Activated T-cell treated with anti-CD3 and anti-CD28 coated beads, Interleukin-2, amount 50 U/mL, for 4 hours (primary cell): ENCODE results near the gene OR2H2. TPM values are rescaled to one million over a fixed set of nuclear protein-coding genes. Genes with fewer than 3 reads are reported as not detected.
A peak's percentile ranks its signal among the peaks of the same experiment; 100 is the strongest.

Experiments used
- ATAC-seq, 2 donors: fragments of 200-7000 bp; cut with Tn5 transposase; one replicate each; pipeline ENCODE4 v1.10.0; 2021
- DNase-seq: peaks from one replicate; pipeline ENCODE4 v3.0.0-alpha.2; 2020
- H3K27me3 Mint-ChIP-seq: one replicate; pipeline ENCODE4 v1.8.0; 2021; ENCODE audit warnings: low read depth, mixed read lengths
- H3K36me3 Mint-ChIP-seq: one replicate; pipeline ENCODE4 v1.8.0; 2022; ENCODE audit warnings: mixed read lengths; ENCODE audit not compliant: insufficient read depth
- H3K4me1 Mint-ChIP-seq: one replicate; pipeline ENCODE4 v1.8.0; 2021; ENCODE audit warnings: low read depth, mixed read lengths
- H3K4me3 Mint-ChIP-seq: one replicate; pipeline ENCODE4 v1.8.0; 2021; ENCODE audit warnings: mild to moderate bottlenecking, moderate library complexity, mixed read lengths
- H3K9me3 Mint-ChIP-seq: one replicate; pipeline ENCODE4 v1.8.0; 2021; ENCODE audit warnings: mixed read lengths
- total RNA-seq, 3 donors: library from RNA; stranded (reverse); gene quantifications; one replicate each; pipeline ENCODE4 v1.2.1, GENCODE V29; 2021

Gene OR2H2
- not detected for total RNA-seq

DNA sequence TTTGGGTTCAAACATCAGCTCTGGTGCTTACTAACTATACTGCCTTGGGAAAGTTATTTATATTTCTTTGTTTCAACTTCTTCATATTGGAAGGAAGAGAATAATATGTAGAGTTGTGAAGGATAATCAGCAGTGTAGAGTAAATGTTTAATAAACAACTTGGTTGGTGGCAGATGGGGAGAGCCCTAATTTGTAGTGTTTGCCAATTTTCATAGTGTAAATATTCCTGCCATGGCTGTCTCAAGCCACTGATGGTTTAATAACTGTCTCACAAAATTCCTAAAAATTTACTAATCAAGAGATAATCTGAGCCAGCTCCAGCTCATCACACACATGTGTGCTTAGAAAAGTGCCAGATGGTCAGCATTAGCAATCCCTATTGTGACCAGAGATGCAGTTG lies at the start of gene OR2H2:
Gene OR2H2 (plus strand): TSS at position 301 of the 400 bp plus-strand sequence. CDS start 2,824 bp downstream, outside the sequence.
- Mint-ChIP-seq H3K4me1 (no peaks in the 10 kb centered on the region), H3K36me3 (no peaks in the 10 kb centered on the region), H3K4me3 (no peak within 1 kb of the TSS), H3K9me3 (no peaks in the 10 kb centered on the region), H3K27me3 (peaks cover 31% of the 10 kb centered on the region)
- DNase-seq (no peak), ATAC-seq (no peak)

DNA sequence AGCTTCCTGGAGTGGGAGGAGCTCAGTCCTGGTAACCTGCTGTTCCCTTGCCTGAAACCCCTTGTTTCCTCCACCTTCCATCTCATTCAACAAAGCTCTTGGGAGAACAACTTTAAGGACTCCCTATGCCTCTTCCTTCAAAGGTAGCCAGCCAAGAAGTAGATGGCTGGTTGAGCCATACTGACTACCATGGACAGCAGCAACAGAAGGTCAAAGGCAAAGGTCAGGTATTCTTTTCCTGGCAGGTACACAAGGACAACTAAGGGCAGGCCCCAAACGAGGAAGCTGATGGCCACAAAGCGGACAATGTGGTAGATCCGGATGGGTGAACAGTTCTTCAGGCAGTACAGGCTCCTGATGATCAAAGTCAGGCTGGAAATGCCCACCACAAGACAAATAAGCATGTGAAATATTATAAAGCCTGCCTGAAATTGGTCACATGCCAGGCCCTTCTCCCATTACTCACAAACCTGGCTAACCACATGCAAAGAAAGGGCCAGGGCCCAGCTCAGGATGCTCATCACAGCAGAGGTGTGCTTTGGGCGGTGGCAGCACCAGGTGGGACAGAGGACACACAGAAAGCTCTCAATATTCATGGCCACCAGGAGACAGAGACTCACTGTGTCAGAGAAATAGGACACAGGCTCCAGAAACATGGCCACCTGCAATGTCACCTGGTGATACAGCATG lies 47.1 kb upstream of the OR2H2 start:
- H3K36me3 Mint-ChIP-seq: no peaks in the 10 kb centered on the region
- no peaks in the 10 kb centered on the region for H3K4me1 Mint-ChIP-seq
- H3K4me3 Mint-ChIP-seq: no peak overlapping the region
- ATAC-seq: no peak
- peaks cover 30% of the 10 kb centered on the region for H3K27me3 Mint-ChIP-seq
- no peaks in the 10 kb centered on the region for H3K9me3 Mint-ChIP-seq
- no peak for DNase-seq

DNA sequence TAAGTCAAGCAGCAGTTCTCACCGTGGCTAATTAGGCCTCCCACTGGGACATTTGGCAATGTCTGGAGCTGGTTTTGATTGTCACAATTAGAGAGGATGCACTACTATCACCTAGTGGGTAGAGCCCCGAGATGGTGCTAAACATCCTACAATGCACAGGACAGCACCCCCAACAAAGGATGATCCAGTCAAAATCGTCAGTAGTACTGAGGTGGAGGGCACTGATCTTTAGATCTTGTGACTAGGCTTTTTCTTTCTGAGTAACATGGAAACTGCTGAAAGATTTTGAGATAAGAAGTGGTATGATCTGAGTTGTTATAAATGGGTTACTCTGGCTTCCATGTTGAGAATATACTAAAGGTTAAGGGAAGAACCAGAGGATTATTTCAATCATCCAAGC lies 37.3 kb upstream of the OR2H2 start:
- peaks cover 3% of the 10 kb centered on the region for H3K9me3 Mint-ChIP-seq
- no peaks in the 10 kb centered on the region for H3K36me3 Mint-ChIP-seq
- peaks cover 24% of the 10 kb centered on the region for H3K27me3 Mint-ChIP-seq
- H3K4me1 Mint-ChIP-seq: peaks cover 2% of the 10 kb centered on the region
- H3K4me3 Mint-ChIP-seq: no peak overlapping the region
- ATAC-seq (peak; percentile 73 to 84), DNase-seq (no peak)

DNA sequence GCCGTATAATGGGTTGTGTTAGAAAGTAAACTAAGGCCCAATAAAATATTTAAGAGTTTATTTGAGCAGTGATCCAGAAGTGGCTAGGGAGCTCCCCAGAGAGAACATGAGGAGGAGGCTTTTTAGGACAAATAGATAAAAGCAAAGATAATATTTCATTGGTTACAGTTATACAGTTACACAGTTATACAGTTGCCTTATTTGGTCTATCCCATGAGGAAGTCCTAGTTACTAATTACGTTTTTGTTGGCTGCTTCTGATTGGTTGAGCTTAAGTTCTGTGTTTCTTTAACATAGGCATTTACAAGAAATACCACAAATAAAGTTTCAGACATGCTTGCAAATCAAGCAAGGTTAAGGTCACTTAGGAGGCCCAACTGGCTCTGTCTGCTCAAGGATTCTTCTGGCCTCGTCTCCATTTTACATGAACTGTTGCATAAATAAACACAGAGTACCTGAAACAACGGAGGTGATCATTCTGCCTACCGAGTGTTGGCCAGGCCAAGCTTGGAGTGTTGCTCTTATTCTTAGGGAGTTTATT lies 32.3 kb upstream of the OR2H2 start:
- Mint-ChIP-seq H3K4me3 (peak overlapping the region; percentile 74), H3K9me3 (no peaks in the 10 kb centered on the region), H3K36me3 (no peaks in the 10 kb centered on the region), H3K27me3 (peaks cover 48% of the 10 kb centered on the region), H3K4me1 (peaks cover 16% of the 10 kb centered on the region)
- DNase-seq: no peak
- peak; percentile 66 to 70 for ATAC-seq

DNA sequence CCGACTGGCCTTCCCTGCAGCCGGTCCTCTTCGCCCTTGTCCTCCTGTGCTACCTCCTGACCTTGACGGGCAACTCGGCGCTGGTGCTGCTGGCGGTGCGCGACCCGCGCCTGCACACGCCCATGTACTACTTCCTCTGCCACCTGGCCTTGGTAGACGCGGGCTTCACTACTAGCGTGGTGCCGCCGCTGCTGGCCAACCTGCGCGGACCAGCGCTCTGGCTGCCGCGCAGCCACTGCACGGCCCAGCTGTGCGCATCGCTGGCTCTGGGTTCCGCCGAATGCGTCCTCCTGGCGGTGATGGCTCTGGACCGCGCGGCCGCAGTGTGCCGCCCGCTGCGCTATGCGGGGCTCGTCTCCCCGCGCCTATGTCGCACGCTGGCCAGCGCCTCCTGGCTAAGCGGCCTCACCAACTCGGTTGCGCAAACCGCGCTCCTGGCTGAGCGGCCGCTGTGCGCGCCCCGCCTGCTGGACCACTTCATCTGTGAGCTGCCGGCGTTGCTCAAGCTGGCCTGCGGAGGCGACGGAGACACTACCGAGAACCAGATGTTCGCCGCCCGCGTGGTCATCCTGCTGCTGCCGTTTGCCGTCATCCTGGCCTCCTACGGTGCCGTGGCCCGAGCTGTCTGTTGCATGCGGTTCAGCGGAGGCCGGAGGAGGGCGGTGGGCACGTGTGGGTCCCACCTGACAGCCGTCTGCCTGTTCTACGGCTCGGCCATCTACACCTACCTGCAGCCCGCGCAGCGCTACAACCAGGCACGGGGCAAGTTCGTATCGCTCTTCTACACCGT lies 31.5 kb upstream of the OR2H2 start:
- Mint-ChIP-seq H3K4me3 (peak overlapping the region; percentile 74), H3K27me3 (peaks cover 45% of the 10 kb centered on the region), H3K4me1 (peaks cover 14% of the 10 kb centered on the region), H3K9me3 (no peaks in the 10 kb centered on the region), H3K36me3 (no peaks in the 10 kb centered on the region)
- ATAC-seq (peak; percentile 67 to 72), DNase-seq (no peak)

DNA sequence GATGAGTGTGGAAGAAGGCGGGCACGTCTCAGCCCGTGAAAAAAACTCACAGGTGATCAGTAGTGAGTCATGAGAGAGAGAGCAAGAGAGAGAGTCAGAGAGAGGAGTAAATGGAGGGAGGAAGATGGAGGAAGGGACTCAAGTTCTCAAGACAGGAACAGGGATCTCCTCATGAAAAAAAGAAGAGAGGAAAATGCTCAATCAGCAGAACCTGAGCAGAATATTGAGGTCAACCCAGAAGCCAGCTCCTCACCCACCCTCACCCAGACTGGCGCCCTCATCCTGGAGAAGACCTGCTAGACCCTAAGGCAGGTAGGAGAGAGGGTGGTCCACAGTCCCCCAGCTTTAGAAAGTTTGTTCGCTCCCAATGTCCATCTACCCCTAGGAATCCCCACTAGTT lies 30.2 kb upstream of the OR2H2 start:
- no peak overlapping the region for H3K4me3 Mint-ChIP-seq
- H3K9me3 Mint-ChIP-seq: no peaks in the 10 kb centered on the region
- H3K4me1 Mint-ChIP-seq: peaks cover 14% of the 10 kb centered on the region
- no peaks in the 10 kb centered on the region for H3K36me3 Mint-ChIP-seq
- ATAC-seq (no peak), DNase-seq (no peak)
- H3K27me3 Mint-ChIP-seq: peaks cover 57% of the 10 kb centered on the region

DNA sequence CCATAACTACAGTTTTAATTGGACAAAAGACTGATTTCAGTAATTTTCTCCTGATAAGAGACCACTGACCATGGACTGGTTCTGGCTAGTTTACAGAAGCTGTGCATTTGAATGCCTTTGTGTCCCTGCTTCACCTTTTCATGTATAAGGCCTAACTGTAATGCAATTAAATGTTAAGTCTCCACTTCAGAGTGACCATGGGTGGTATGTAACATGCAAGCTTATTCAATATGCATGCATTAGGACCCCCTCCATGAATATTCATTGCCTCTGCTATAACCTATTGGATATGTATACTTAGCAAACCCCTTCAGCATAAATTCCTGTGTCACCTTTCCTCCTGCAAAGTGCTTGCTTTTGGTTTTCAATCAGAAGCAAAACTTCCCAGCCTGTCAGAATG lies 27.6 kb upstream of the OR2H2 start:
- ATAC-seq: no peak
- Mint-ChIP-seq H3K36me3 (no peaks in the 10 kb centered on the region), H3K9me3 (no peaks in the 10 kb centered on the region), H3K4me3 (no peak overlapping the region), H3K27me3 (peaks cover 69% of the 10 kb centered on the region), H3K4me1 (peaks cover 14% of the 10 kb centered on the region)
- no peak for DNase-seq

DNA sequence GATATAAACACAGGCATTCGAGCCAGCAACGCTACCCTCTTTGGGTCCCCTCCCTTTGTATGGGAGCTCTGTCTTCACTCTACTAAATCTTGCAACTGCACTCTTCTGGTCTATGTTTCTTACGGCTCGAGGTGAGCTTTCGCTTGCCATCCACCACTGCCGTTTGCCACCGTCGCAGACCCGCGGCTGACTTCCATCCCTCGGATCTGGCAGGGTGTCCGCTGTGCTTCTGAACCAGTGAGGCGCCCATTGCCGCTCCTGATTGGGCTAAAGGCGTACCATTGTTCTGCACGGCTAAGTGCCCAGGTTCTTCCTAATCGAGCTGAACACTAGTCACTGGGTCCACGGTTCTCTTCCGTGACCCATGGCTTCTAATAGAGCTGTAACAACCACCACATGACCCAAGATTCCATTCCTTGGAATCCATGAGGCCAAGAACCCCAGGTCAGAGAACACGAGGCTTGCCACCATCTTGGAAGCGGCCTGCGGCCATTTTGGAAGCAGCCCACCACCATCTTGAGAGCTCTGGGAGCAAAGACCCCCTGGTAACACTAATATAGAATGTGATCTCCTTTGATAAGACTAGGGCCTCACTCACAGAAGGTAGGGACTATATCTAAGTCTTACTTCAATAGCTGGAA lies 26.4 kb upstream of the OR2H2 start:
- ATAC-seq (no peak), DNase-seq (no peak)
- H3K27me3 Mint-ChIP-seq: peaks cover 71% of the 10 kb centered on the region
- no peak overlapping the region for H3K4me3 Mint-ChIP-seq
- H3K36me3 Mint-ChIP-seq: no peaks in the 10 kb centered on the region
- H3K4me1 Mint-ChIP-seq: peaks cover 12% of the 10 kb centered on the region
- no peaks in the 10 kb centered on the region for H3K9me3 Mint-ChIP-seq

DNA sequence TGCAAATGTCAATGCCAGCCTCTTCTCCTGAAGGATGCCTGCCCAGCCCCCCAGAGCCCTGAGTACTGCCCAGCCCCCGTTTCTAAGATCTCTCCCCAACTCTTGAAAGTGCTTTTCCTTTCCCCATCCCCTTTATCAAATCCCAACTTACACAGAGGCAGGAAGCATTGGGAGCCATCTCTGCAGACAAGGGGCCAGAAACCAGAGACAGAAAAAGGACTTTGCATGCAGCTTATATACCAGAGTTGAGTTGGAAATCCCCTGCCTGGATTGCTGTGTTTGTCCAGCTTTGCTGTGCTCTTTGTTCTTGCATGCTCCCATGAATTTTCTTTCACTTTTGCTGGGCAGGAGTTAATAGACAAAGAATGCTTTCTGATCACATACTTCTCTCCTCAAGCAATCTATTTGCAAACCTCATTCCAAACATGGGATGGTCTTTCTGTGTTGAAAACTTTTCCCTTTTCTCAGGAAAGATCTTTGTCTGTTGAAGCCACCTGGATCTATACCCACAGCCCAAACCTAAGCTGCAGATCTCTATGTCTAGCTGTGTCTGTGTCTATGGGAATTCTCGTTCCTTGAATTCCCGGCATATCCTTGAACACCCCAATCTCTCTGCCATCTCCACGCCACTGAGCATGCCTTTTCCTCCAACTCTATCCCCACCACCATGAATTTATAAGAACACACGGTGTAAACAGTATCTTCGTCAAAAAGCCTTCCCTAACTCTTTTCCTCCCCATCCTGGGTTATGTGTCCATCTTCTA lies 25.2 kb upstream of the OR2H2 start, which contains the start of gene UBD:
Gene UBD (minus strand): TSS at position 209 of the 764 bp plus-strand sequence. CDS start 31 bp downstream, at position 178.
- no peak within 1 kb of the TSS for H3K4me3 Mint-ChIP-seq
- H3K36me3 Mint-ChIP-seq: no peaks in the 10 kb centered on the region
- DNase-seq: no peak
- peaks cover 6% of the 10 kb centered on the region for H3K4me1 Mint-ChIP-seq
- H3K9me3 Mint-ChIP-seq: no peaks in the 10 kb centered on the region
- H3K27me3 Mint-ChIP-seq: peaks cover 60% of the 10 kb centered on the region
- no peak for ATAC-seq

DNA sequence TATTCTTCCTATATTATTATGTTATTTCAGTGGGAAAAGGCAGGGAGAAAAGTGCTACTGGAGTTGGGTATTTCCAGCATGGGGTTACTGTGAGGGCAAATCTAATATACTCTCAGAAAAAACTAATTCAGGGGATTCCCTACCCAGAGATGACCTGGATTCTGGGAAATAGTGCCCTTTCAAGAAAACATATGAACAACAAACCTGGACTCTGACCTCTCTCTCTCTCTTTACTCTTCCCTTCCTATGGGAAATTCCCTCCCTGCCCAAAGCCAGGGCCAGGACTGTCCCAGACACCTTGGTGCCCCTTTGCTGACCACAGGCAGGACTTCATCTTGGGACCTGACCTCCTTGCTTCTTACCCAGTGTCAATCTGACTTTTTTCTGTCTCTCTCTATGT lies 23.8 kb upstream of the OR2H2 start:
- no peaks in the 10 kb centered on the region for H3K36me3 Mint-ChIP-seq
- no peaks in the 10 kb centered on the region for H3K9me3 Mint-ChIP-seq
- H3K4me1 Mint-ChIP-seq: peaks cover 6% of the 10 kb centered on the region
- no peak for DNase-seq
- no peak overlapping the region for H3K4me3 Mint-ChIP-seq
- no peak for ATAC-seq
- peaks cover 62% of the 10 kb centered on the region for H3K27me3 Mint-ChIP-seq

DNA sequence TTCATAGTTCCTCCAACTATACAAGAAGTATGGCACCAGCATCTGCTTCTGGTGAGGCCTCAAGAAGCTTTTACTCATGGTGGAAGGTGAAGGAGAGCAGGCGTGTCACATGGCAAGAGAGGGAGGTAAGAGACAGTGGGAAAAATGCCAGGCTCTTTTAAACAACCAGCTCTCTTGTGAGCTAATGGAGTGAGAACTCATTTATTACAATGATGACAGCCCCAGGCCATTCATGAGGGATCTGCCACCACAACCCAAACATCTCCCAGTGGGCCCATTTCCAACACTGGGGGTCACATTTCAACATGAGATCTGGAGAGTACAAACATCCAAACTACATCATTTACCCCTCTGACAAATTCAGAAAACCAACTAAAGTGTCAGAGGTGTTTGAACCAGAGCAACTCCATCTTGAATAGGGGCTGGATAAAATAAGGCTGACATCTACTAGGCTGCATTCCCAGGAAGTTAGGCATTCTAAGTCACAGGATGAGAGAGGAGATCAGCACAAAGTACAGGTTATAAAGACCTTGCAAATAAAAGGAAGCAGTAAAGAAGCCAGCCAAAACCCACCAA lies 23.2 kb upstream of the OR2H2 start:
- DNase-seq (no peak), ATAC-seq (no peak)
- peaks cover 60% of the 10 kb centered on the region for H3K27me3 Mint-ChIP-seq
- H3K4me1 Mint-ChIP-seq: peaks cover 6% of the 10 kb centered on the region
- H3K9me3 Mint-ChIP-seq: no peaks in the 10 kb centered on the region
- no peaks in the 10 kb centered on the region for H3K36me3 Mint-ChIP-seq
- no peak overlapping the region for H3K4me3 Mint-ChIP-seq

DNA sequence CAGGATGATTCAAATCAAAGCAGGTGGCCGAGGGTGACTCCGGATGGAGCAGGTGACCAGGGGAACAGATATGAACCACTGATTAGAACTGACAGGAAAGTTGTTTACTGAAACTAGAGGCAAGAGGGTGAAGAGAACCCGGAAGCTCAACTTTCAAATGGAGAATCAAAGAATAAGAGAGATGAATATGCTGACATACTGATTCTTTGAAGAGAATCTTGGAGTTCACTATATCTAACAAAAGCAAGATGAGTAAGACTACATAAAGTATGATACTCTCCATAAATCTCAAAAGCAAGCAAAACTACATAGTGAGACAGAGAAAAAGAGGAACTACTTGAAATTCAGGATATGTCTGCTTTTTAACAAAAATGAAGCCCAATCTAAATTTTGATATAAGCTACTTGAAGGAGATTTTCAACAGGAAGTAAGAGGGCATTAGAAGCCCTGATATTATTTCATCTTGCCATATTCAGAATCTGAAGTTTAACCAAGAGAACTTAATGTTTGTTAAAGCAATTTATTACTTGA lies 21.4 kb upstream of the OR2H2 start:
- Mint-ChIP-seq H3K9me3 (no peaks in the 10 kb centered on the region), H3K36me3 (no peaks in the 10 kb centered on the region), H3K4me3 (no peak overlapping the region), H3K27me3 (peaks cover 68% of the 10 kb centered on the region), H3K4me1 (peaks cover 6% of the 10 kb centered on the region)
- no peak for ATAC-seq
- no peak for DNase-seq

DNA sequence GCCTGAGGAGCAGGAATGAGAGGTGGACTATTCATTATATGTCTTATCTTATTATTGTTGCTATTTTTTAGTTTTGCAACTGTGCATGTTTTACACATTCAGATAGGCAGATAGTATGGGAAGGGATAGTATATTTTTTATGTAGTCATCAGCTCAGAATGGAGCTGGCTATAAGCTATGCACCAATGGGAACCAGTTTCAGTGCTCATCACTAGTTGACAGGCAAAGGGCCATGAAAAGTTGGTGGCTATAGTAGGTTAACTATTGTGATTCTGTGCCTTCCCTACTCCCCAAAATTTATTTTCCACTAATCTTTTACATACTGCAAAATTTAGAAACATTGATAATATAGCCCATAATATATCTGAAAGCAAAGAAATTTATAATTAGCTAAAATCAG lies 20.0 kb upstream of the OR2H2 start:
- Mint-ChIP-seq H3K27me3 (peaks cover 60% of the 10 kb centered on the region), H3K9me3 (no peaks in the 10 kb centered on the region), H3K4me1 (peaks cover 6% of the 10 kb centered on the region), H3K4me3 (no peak overlapping the region), H3K36me3 (no peaks in the 10 kb centered on the region)
- DNase-seq: no peak
- ATAC-seq: no peak
